H1 (cell line): ENCODE data around the gene SGCD. TPM values are rescaled to one million over a fixed set of nuclear protein-coding genes. Genes with fewer than 3 reads are reported as not detected.

ENCODE experiments used
- CTCF ChIA-PET: fragments of 300-600 bp; sonication (Branson Sonifier 250); formaldehyde crosslinking; loops from one replicate; lab custom pipeline; 2021; ENCODE audit not compliant: partially characterized antibody; lab: Charles Lee
- POLR2A ChIA-PET: fragments of 300-600 bp; sonication (Branson Sonifier 250); formaldehyde crosslinking; loops from one replicate; lab custom pipeline; 2021; ENCODE audit warnings: inconsistent platforms; ENCODE audit not compliant: partially characterized antibody; lab: Charles Lee
- DNase-seq, 2 experiments: peaks; one replicate each; pipeline versions ENCODE4 v3.0.0 to v3.0.0-alpha.2; 2010 to 2022; ENCODE audit warnings: low spot score in 2 of 2, low read depth in 1 of 2, mixed read lengths in 1 of 2
- FAIRE-seq: peaks from 2 replicates; lab custom pipeline; 2011; peaks lifted over from hg19 to GRCh38; lab: Jason Lieb, UNC
- H2AFZ ChIP-seq: 2 replicates; pipeline ENCODE4 v1.8.1; 2012; ENCODE audit warnings: low read length, inconsistent platforms
- H2AK5ac ChIP-seq: 2 replicates; pipeline ENCODE4 v1.6.1; 2013; ENCODE audit warnings: low read depth, low read length
- H2BK120ac ChIP-seq: replicated peaks from 2 replicates; pipeline ENCODE3; 2013; ENCODE audit warnings: low read depth, low read length, inconsistent platforms
- H2BK12ac ChIP-seq: 2 replicates; pipeline ENCODE4 v1.6.1; 2013; ENCODE audit warnings: low read depth, low read length
- H2BK15ac ChIP-seq: 2 replicates; pipeline ENCODE4 v1.6.1; 2013; ENCODE audit warnings: low read length
- H2BK20ac ChIP-seq: 2 replicates; pipeline ENCODE4 v1.6.1; 2013; ENCODE audit warnings: low read length
- H2BK5ac ChIP-seq: 2 replicates; pipeline ENCODE4 v1.6.1; 2013; ENCODE audit warnings: low read depth, low read length
- H3K14ac ChIP-seq: 2 replicates; pipeline ENCODE4 v1.6.1; 2013; ENCODE audit warnings: inconsistent platforms; ENCODE audit not compliant: insufficient read length
- H3K18ac ChIP-seq: 2 replicates; pipeline ENCODE4 v1.6.1; 2013; ENCODE audit warnings: low read length; ENCODE audit errors: extremely low read depth
- H3K23ac ChIP-seq: 2 replicates; pipeline ENCODE4 v1.6.1; 2013; ENCODE audit warnings: inconsistent platforms; ENCODE audit not compliant: insufficient read length
- H3K23me2 ChIP-seq: 2 replicates; pipeline ENCODE4 v1.6.1; 2013; ENCODE audit warnings: low read depth, low read length
- H3K27ac ChIP-seq: 2 replicates; pipeline ENCODE4 v1.6.1; 2011; ENCODE audit warnings: low read depth, low read length, inconsistent platforms
- H3K27me3 ChIP-seq, 4 experiments: replicated peaks in 1 of 4; 1 replicate in 1 of 4; 2 replicates in 3 of 4; pipeline versions ENCODE4 v1.6.1 to v1.8.1; 2011 to 2013; ENCODE audit warnings: low read length in 3 of 4, mild to moderate bottlenecking in 3 of 4, inconsistent platforms in 2 of 4, mixed read lengths in 2 of 4, moderate library complexity in 1 of 4; ENCODE audit not compliant: control insufficient read depth in 3 of 4, insufficient read depth in 3 of 4; ENCODE audit errors: extremely low read depth in 1 of 4
- H3K36me3 ChIP-seq, 4 experiments: 2 replicates each; pipeline versions ENCODE4 v1.6.1 to v1.8.1; 2011 to 2013; ENCODE audit warnings: mild to moderate bottlenecking in 4 of 4, low read length in 3 of 4, moderate library complexity in 2 of 4, control low read depth in 1 of 4, inconsistent platforms in 1 of 4; ENCODE audit not compliant: insufficient read depth in 4 of 4, control insufficient read depth in 2 of 4
- H3K4ac ChIP-seq: replicated peaks from 2 replicates; pipeline ENCODE3; 2013; ENCODE audit warnings: low read length, low read depth, mixed read lengths, inconsistent platforms; ENCODE audit not compliant: insufficient read length
- H3K4me1 ChIP-seq, 4 experiments: replicated peaks in 1 of 4; 1 replicate in 1 of 4; 2 replicates in 3 of 4; pipeline versions ENCODE4 v1.6.1 to v1.8.1; 2011 to 2013; ENCODE audit warnings: low read length in 3 of 4, inconsistent platforms in 2 of 4, mixed read lengths in 1 of 4; ENCODE audit not compliant: insufficient read depth in 4 of 4, control insufficient read depth in 3 of 4
- H3K4me2 ChIP-seq, 2 experiments: 2 replicates each; pipeline versions ENCODE4 v1.6.1 to v1.8.1; 2011 to 2013; ENCODE audit warnings: low read depth in 2 of 2, low read length in 2 of 2, control low read depth in 1 of 2, inconsistent platforms in 1 of 2, mild to moderate bottlenecking in 1 of 2; ENCODE audit not compliant: insufficient read depth in 1 of 2
- H3K4me3 ChIP-seq, 4 experiments: fragments of 200-600, 300-600 bp in 1 of 4; sonication (generic), shearing (Covaris generic), sonication (Bioruptor Twin) in 1 of 4; 2 replicates each; pipeline versions ENCODE4 v1.5.1 to v1.8.1; 2011 to 2016; ENCODE audit warnings: low read length in 4 of 4, low read depth in 3 of 4, control low read depth in 2 of 4, inconsistent platforms in 2 of 4, mild to moderate bottlenecking in 2 of 4, mixed read lengths in 1 of 4, moderate library complexity in 1 of 4; ENCODE audit not compliant: insufficient read depth in 2 of 4; ENCODE audit errors: extremely low read depth in 1 of 4
- H3K56ac ChIP-seq: replicated peaks from 2 replicates; pipeline ENCODE3; 2013; ENCODE audit warnings: low read depth, mild to moderate bottlenecking, mixed read lengths, low read length, inconsistent platforms; ENCODE audit not compliant: insufficient read length
- H3K79me1 ChIP-seq: 2 replicates; pipeline ENCODE4 v1.6.1; 2013; ENCODE audit warnings: low read depth, low read length, control low read depth
- H3K79me2 ChIP-seq, 2 experiments: 2 replicates each; pipeline versions ENCODE4 v1.6.1 to v1.8.1; 2012 to 2013; ENCODE audit warnings: low read length in 2 of 2, mild to moderate bottlenecking in 2 of 2, inconsistent platforms in 1 of 2; ENCODE audit not compliant: insufficient read depth in 2 of 2, control insufficient read depth in 1 of 2
- H3K9ac ChIP-seq, 4 experiments: replicated peaks in 1 of 4; 1 replicate in 1 of 4; 2 replicates in 3 of 4; pipeline versions ENCODE4 v1.6.1 to v1.8.1; 2011 to 2013; ENCODE audit warnings: low read depth in 3 of 4, low read length in 3 of 4, control low read depth in 2 of 4, mild to moderate bottlenecking in 2 of 4, moderate library complexity in 2 of 4, inconsistent platforms in 1 of 4; ENCODE audit errors: extremely low read depth in 1 of 4
- H3K9me3 ChIP-seq, 2 experiments: 2 replicates each; pipeline versions ENCODE4 v1.6.1 to v1.8.1; 2012 to 2013; ENCODE audit warnings: mild to moderate bottlenecking in 2 of 2, moderate library complexity in 2 of 2, control low read depth in 1 of 2, inconsistent platforms in 1 of 2, low read depth in 1 of 2, low read length in 1 of 2, mixed read lengths in 1 of 2; ENCODE audit not compliant: insufficient read depth in 2 of 2
- H4K20me1 ChIP-seq, 2 experiments: replicated peaks in 1 of 2; 2 replicates each; pipeline versions ENCODE3 to v1.8.1; 2011 to 2013; ENCODE audit warnings: inconsistent platforms in 2 of 2, low read length in 2 of 2, mild to moderate bottlenecking in 1 of 2; ENCODE audit not compliant: insufficient read depth in 2 of 2, control insufficient read depth in 1 of 2
- H4K5ac ChIP-seq: 2 replicates; pipeline ENCODE4 v1.6.1; 2013; ENCODE audit warnings: low read length, low read depth, mixed read lengths, inconsistent platforms; ENCODE audit not compliant: insufficient read length
- H4K8ac ChIP-seq: 2 replicates; pipeline ENCODE4 v1.8.0; 2013; ENCODE audit warnings: mild to moderate bottlenecking, moderate library complexity, low read length, inconsistent platforms; ENCODE audit not compliant: insufficient read depth; ENCODE audit errors: extremely low read depth
- H4K91ac ChIP-seq: replicated peaks from 2 replicates; pipeline ENCODE3; 2013; ENCODE audit warnings: low read length, mixed read lengths, inconsistent platforms; ENCODE audit not compliant: insufficient read length
- BCL11A ChIP-seq, 2 experiments: IDR thresholded peaks; one replicate each; pipeline ENCODE4 v1.6.1; 2011; ENCODE audit warnings: low read depth in 2 of 2, low read length in 2 of 2, mild to moderate bottlenecking in 2 of 2
- CEBPB ChIP-seq: IDR thresholded peaks from 2 replicates; pipeline ENCODE4 v1.6.1; 2012; ENCODE audit warnings: low read depth, low read length
- CHD2 ChIP-seq: IDR thresholded peaks from 2 replicates; pipeline ENCODE4 v1.6.1; 2012; ENCODE audit warnings: low read length, improper control_type of control experiment
- CREB1 ChIP-seq: IDR thresholded peaks from 2 replicates; pipeline ENCODE4 v1.6.1; 2012; ENCODE audit warnings: inconsistent platforms
- CTBP2 ChIP-seq: IDR thresholded peaks from 2 replicates; pipeline ENCODE4 v1.7.0; 2011; ENCODE audit warnings: borderline replicate concordance, mild to moderate bottlenecking, moderate library complexity, mixed read lengths, low read length; ENCODE audit not compliant: insufficient read depth, insufficient read length
- E2F6 ChIP-seq: IDR thresholded peaks from 2 replicates; pipeline ENCODE4 v1.6.1; 2012; ENCODE audit warnings: inconsistent platforms
- HDAC2 ChIP-seq, 2 experiments: fragments of 300-600 bp in 1 of 2; sonication (generic) in 1 of 2; IDR thresholded peaks; 2 replicates each; pipeline ENCODE4 v1.6.1; 2011 to 2012; ENCODE audit warnings: low read depth in 2 of 2, low read length in 2 of 2, mild to moderate bottlenecking in 2 of 2, moderate library complexity in 2 of 2, borderline replicate concordance in 1 of 2, inconsistent platforms in 1 of 2
- JUND ChIP-seq: IDR thresholded peaks from 2 replicates; pipeline ENCODE4 v1.6.1; 2011; ENCODE audit warnings: mild to moderate bottlenecking, improper control_type of control experiment, low read length
- KDM1A ChIP-seq: fragments of 200-600, 300-600 bp; sonication (generic); IDR thresholded peaks from 2 replicates; pipeline ENCODE4 v1.7.1; 2016; ENCODE audit warnings: mild to moderate bottlenecking, low read length, borderline replicate concordance
- PHF8 ChIP-seq: fragments of 200-600 bp; sonication (generic); conservative IDR thresholded peaks from 2 replicates; pipeline ENCODE4 v1.7.1; 2012; ENCODE audit warnings: low read depth, mild to moderate bottlenecking, inconsistent platforms, low read length, moderate library complexity
- RBBP5 ChIP-seq: IDR thresholded peaks from 2 replicates; pipeline ENCODE4 v1.7.1; 2012; ENCODE audit warnings: low read depth, mild to moderate bottlenecking, inconsistent platforms, low read length, moderate library complexity, borderline replicate concordance
- RNF2 ChIP-seq: fragments of 200-900, 300-1000 bp; sonication (generic); IDR thresholded peaks from 2 replicates; pipeline ENCODE4 v1.7.1; 2016; ENCODE audit warnings: borderline replicate concordance, low read depth, mild to moderate bottlenecking, antibody characterized with exemption, low read length; ENCODE audit not compliant: poor library complexity, severe bottlenecking; ENCODE audit errors: missing control alignments
- SIX5 ChIP-seq: IDR thresholded peaks from 2 replicates; pipeline ENCODE4 v1.6.1; 2011; ENCODE audit warnings: mild to moderate bottlenecking, low read depth, low read length
- SP4 ChIP-seq: IDR thresholded peaks from 2 replicates; pipeline ENCODE4 v1.6.1; 2012; ENCODE audit warnings: low read length, inconsistent platforms
- WGBS, 2 experiments: shearing (Covaris generic) in 1 of 2; methylation state at CpG; one replicate each; pipeline versions ENCODE4 v1.1.6 to v1.1.7; 2013 to 2015; ENCODE audit warnings: low lambda C conversion rate in 2 of 2, mixed read lengths in 2 of 2, inconsistent platforms in 1 of 2, low coverage in 1 of 2, missing lambda C conversion rate in 1 of 2; ENCODE audit not compliant: insufficient replicate concordance in 2 of 2, insufficient coverage in 1 of 2, insufficient read length in 1 of 2; ENCODE audit errors: extremely low coverage in 1 of 2, missing lambda C conversion rate in 1 of 2; 5-methylcytosine and 5-hydroxymethylcytosine counted together
- polyA plus RNA-seq, 7 experiments: library from polyadenylated mRNA; depleted of rRNA in 3 of 7; stranded (reverse) in 5 of 7; unstranded in 2 of 7; fragments of >200 nt in 5 of 7; fragments of 200-250 nt in 2 of 7; gene quantifications; 1 replicate in 5 of 7; 2 replicates in 1 of 7; 4 replicates in 1 of 7; pipeline versions ENCODE4 v1.2.1 to v1.2.3, GENCODE V29; 2011 to 2013; ENCODE audit warnings: missing spikeins in 2 of 7, mixed read lengths in 2 of 7
- total RNA-seq: library from RNA; stranded (reverse); fragmentation: NEBNext Ultra II Directional; extraction: Animal tissue kit (Norgen Biotek cat#: 25700); gene quantifications from 2 replicates; pipeline ENCODE4 v1.2.1, GENCODE V29; 2021

SGCD gene
- total and polyA plus RNA-seq, 2 of the 8 experiments (the other 6 are each of a cell fraction or from before 2014, with no cell fraction given), result 0.04 to 0.08 TPM

GRCh38 chr5:156621719-156622118 is 294.8 kb downstream of the SGCD start:
- no peak overlapping the region for H3K4ac ChIP-seq
- no peak for FAIRE-seq
- H3K9ac ChIP-seq, result no peak overlapping the region
- no peak overlapping the region for H3K14ac ChIP-seq
- CTCF ChIA-PET, result interaction anchor here (1.0 to 1.6 kb wide), 2 partner anchors 11 to 12 kb away, joined by 3 read pairs; no protein-coding TSS in a partner anchor
- no peak overlapping the region for H2BK120ac ChIP-seq
- H2BK5ac ChIP-seq, result no peak overlapping the region
- H3K23ac ChIP-seq, result no peak overlapping the region
- H3K23me2 ChIP-seq, result no peaks in the 10 kb centered on the region
- H3K36me3 ChIP-seq, result no peaks in the 10 kb centered on the region
- DNase-seq, result no peak
- H4K5ac ChIP-seq, result no peak overlapping the region
- no peak overlapping the region for H4K8ac ChIP-seq
- no peaks in the 10 kb centered on the region for H3K4me1 ChIP-seq
- no peak overlapping the region for H2AFZ ChIP-seq
- H3K56ac ChIP-seq, result no peak overlapping the region
- H3K79me1 ChIP-seq, result no peaks in the 10 kb centered on the region
- no peak overlapping the region for H3K4me3 ChIP-seq
- H3K4me2 ChIP-seq, result no peak overlapping the region
- H3K27ac ChIP-seq, result no peak overlapping the region
- H2BK15ac ChIP-seq, result no peak overlapping the region
- no peak overlapping the region for H2BK12ac ChIP-seq
- H4K91ac ChIP-seq, result no peak overlapping the region
- no peaks in the 10 kb centered on the region for H4K20me1 ChIP-seq
- WGBS, 2 experiments, result 88% methylated on average over 1 of the region's 1 CpG; no CpG with 5 or more reads in 1 of the 2 experiments
- POLR2A ChIA-PET, result no interaction called here
- H3K27me3 ChIP-seq, result no peaks in the 10 kb centered on the region
- no peak overlapping the region for H2AK5ac ChIP-seq
- no peaks in the 10 kb centered on the region for H3K79me2 ChIP-seq
- no peak overlapping the region for H2BK20ac ChIP-seq
- no peaks in the 10 kb centered on the region for H3K9me3 ChIP-seq
- H3K18ac ChIP-seq, result no peak overlapping the region
- no peak for TF ChIP-seq RNF2
- TF ChIP-seq SIX5, result no peak
- no peak for TF ChIP-seq RBBP5
- no peak for TF ChIP-seq CTBP2
- TF ChIP-seq HDAC2 (IDR thresholded peaks at IDR 0.05; ENCODE audit: borderline replicate concordance in 1 of 2, low read depth in 2 of 2, low read length in 2 of 2), result no peak
- TF ChIP-seq KDM1A, result no peak
- TF ChIP-seq CREB1, result no peak
- TF ChIP-seq SP4, result no peak
- TF ChIP-seq E2F6, result no peak
- no peak for TF ChIP-seq PHF8
- TF ChIP-seq BCL11A (IDR thresholded peaks at IDR 0.05; ENCODE audit: low read depth in 2 of 2, low read length in 2 of 2), result no peak
- TF ChIP-seq CHD2, result no peak
- no peak for TF ChIP-seq CEBPB
- no peak for TF ChIP-seq JUND
